ENCODE data around the gene LRATD1. TPM values are rescaled to one million over a fixed set of nuclear protein-coding genes. Genes with fewer than 3 reads are reported as not detected.

LRATD1 gene
- not detected for total RNA-seq

- Mint-ChIP-seq H3K4me1 (no peaks in the 10 kb centered on the region), H3K36me3 (ENCODE audit: low read depth) (peaks cover 5% of the 10 kb centered on the region), H3K9me3 (peaks cover 4% of the 10 kb centered on the region), H3K27me3 (peaks cover 57% of the 10 kb centered on the region), H3K4me3 (no peak within 1 kb of the TSS), H3K27ac (no peak within 1 kb of the TSS)
- CTCF ChIA-PET, result no interaction called here
- POLR2A ChIA-PET, result no interaction called here
- no peak for DNase-seq
Measured at GRCh38 chr2:14632133-14632936, at the start of gene LRATD1. LRATD1 (plus strand) TSS chr2:14632717; CDS start chr2:14633980, 1,263 bp downstream.

- no peak overlapping the region for H3K4me3 Mint-ChIP-seq
- H3K9me3 Mint-ChIP-seq, result no peaks in the 10 kb centered on the region
- H3K4me1 Mint-ChIP-seq, result no peaks in the 10 kb centered on the region
- H3K36me3 Mint-ChIP-seq (ENCODE audit: low read depth), result no peaks in the 10 kb centered on the region
- no peak overlapping the region for H3K27ac Mint-ChIP-seq
- no peaks in the 10 kb centered on the region for H3K27me3 Mint-ChIP-seq
- POLR2A ChIA-PET, result no interaction called here
- DNase-seq, result no peak
- CTCF ChIA-PET, result no interaction called here
Measured at GRCh38 chr2:14583059-14583458, 49.5 kb upstream of the LRATD1 start.

DNA sequence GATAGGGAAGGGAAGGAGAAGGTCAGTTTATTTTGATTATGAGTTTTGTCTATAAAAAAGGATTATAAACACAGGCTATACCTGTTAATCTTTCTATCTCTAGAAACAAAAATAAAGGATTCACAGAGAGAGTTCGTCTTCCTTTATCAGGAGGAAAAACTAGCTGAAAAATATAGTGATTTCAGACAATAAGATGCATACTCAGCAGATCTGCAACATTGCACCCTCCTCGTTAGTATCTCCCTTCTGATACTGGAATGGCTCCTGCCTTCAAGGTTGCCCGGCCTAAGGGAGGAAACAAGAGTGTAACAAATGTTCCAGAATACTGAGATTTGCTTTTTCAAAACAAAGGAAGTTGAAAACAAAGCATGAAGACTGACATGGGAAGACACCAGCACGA, 48.7 kb upstream of the LRATD1 start:
- no peaks in the 10 kb centered on the region for H3K9me3 Mint-ChIP-seq

DNA sequence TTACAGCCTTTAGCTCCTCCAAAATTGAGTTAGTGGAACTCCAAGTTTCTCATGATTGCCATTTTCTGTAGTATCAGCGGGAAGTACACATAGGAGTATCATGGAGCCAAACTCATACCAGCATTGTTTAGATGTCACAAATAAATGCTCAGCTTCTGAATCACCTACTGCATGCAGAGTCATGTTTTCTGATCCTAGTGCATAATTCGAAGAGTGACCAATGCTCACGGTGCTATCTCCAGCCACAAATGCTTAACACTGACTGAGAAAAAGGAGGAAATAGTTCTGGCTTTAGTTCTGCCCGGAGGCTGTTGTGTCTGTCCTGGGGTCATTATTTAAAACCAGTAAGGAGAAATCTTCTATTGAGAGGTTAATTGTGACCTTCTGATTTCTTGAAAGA, 45.4 kb upstream of the LRATD1 start:
- Mint-ChIP-seq H3K27ac (no peak overlapping the region), H3K4me1 (no peaks in the 10 kb centered on the region), H3K9me3 (no peaks in the 10 kb centered on the region), H3K4me3 (no peak overlapping the region), H3K27me3 (no peaks in the 10 kb centered on the region), H3K36me3 (ENCODE audit: low read depth) (no peaks in the 10 kb centered on the region)
- CTCF ChIA-PET, result no interaction called here
- no peak for DNase-seq
- POLR2A ChIA-PET, result no interaction called here

More for the DNA sequence above, 48.7 kb upstream of the LRATD1 start:
- Mint-ChIP-seq H3K36me3 (ENCODE audit: low read depth) (no peaks in the 10 kb centered on the region), H3K4me3 (no peak overlapping the region), H3K27me3 (no peaks in the 10 kb centered on the region), H3K27ac (no peak overlapping the region), H3K4me1 (no peaks in the 10 kb centered on the region)
- ChIA-PET POLR2A (no interaction called here), CTCF (no interaction called here)
- no peak for DNase-seq

GRCh38 chr2:14601156-14601770, 31.3 kb upstream of the LRATD1 start:
- no peak overlapping the region for H3K27ac Mint-ChIP-seq
- DNase-seq, result no peak
- ChIA-PET CTCF (no interaction called here), POLR2A (no interaction called here)
- no peaks in the 10 kb centered on the region for H3K4me1 Mint-ChIP-seq
- no peaks in the 10 kb centered on the region for H3K36me3 Mint-ChIP-seq (ENCODE audit: low read depth)
- no peak overlapping the region for H3K4me3 Mint-ChIP-seq
- H3K27me3 Mint-ChIP-seq, result no peaks in the 10 kb centered on the region
- no peaks in the 10 kb centered on the region for H3K9me3 Mint-ChIP-seq

GRCh38 chr2:14602309-14602708, 30.2 kb upstream of the LRATD1 start:
- Mint-ChIP-seq H3K36me3 (ENCODE audit: low read depth) (no peaks in the 10 kb centered on the region), H3K27me3 (no peaks in the 10 kb centered on the region), H3K4me1 (no peaks in the 10 kb centered on the region), H3K27ac (no peak overlapping the region), H3K4me3 (no peak overlapping the region), H3K9me3 (no peaks in the 10 kb centered on the region)
- POLR2A ChIA-PET, result no interaction called here
- CTCF ChIA-PET, result no interaction called here
- no peak for DNase-seq

GRCh38 chr2:14603676-14604075, 28.8 kb upstream of the LRATD1 start:
- H3K27me3 Mint-ChIP-seq, result no peaks in the 10 kb centered on the region
- no peak overlapping the region for H3K4me3 Mint-ChIP-seq
- H3K4me1 Mint-ChIP-seq, result no peaks in the 10 kb centered on the region
- no peak for DNase-seq
- ChIA-PET POLR2A (no interaction called here), CTCF (no interaction called here)
- H3K36me3 Mint-ChIP-seq (ENCODE audit: low read depth), result no peaks in the 10 kb centered on the region
- no peaks in the 10 kb centered on the region for H3K9me3 Mint-ChIP-seq
- H3K27ac Mint-ChIP-seq, result no peak overlapping the region

DNA sequence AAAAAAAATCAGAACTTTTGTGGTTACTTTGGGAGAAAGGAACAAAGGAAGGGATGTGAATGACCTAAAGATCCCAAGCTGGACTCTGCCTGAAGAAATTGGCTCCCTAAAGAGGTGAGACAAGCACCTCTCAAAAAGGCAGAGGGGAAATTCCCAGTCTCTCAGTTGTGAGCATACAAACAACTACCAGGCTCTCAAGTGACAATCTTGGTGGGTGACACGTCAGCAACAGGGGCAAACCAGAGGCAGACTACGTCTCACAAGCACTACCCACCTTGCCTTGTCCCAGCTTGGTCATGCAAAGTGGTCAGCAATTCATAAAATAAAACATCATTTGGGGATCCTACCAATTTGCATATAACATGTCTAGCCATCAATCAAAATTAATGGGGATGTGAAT, 24.3 kb upstream of the LRATD1 start:
- POLR2A ChIA-PET, result no interaction called here
- CTCF ChIA-PET, result no interaction called here
- H3K9me3 Mint-ChIP-seq, result no peaks in the 10 kb centered on the region
- no peak overlapping the region for H3K27ac Mint-ChIP-seq
- H3K4me3 Mint-ChIP-seq, result no peak overlapping the region
- no peaks in the 10 kb centered on the region for H3K4me1 Mint-ChIP-seq
- H3K27me3 Mint-ChIP-seq, result no peaks in the 10 kb centered on the region
- no peak for DNase-seq
- no peaks in the 10 kb centered on the region for H3K36me3 Mint-ChIP-seq (ENCODE audit: low read depth)

GRCh38 chr2:14614017-14614416, 18.5 kb upstream of the LRATD1 start:
- H3K27ac Mint-ChIP-seq, result no peak overlapping the region

DNA sequence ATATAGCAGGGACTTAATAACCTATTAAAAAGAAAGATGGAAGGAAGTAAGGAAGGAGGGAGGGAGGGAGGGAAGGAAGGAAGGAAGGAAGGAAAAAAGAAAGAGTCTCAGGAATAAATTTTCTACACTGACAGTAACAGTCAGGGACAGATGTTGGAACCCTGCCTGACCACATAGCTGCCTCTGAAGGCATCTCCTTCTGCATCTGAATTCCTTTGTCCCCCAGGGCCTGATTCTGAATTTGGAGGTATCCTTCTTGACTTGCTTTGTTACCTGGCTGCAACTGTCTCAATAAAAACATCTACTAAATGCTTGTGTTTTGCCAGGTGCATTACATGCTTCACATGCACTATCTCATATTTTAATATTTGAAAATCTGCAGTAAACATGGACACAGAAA, 17.4 kb upstream of the LRATD1 start:
- Mint-ChIP-seq H3K4me1 (no peaks in the 10 kb centered on the region), H3K27me3 (no peaks in the 10 kb centered on the region), H3K9me3 (no peaks in the 10 kb centered on the region), H3K27ac (no peak overlapping the region), H3K36me3 (ENCODE audit: low read depth) (no peaks in the 10 kb centered on the region), H3K4me3 (no peak overlapping the region)
- CTCF ChIA-PET, result no interaction called here
- no peak for DNase-seq
- POLR2A ChIA-PET, result no interaction called here

More at GRCh38 chr2:14614017-14614416, 18.5 kb upstream of the LRATD1 start:
- Mint-ChIP-seq H3K4me1 (no peaks in the 10 kb centered on the region), H3K9me3 (no peaks in the 10 kb centered on the region), H3K27me3 (no peaks in the 10 kb centered on the region), H3K36me3 (ENCODE audit: low read depth) (no peaks in the 10 kb centered on the region), H3K4me3 (no peak overlapping the region)
- CTCF ChIA-PET, result no interaction called here
- POLR2A ChIA-PET, result no interaction called here
- no peak for DNase-seq

- H3K36me3 Mint-ChIP-seq (ENCODE audit: low read depth), result no peaks in the 10 kb centered on the region
- H3K4me3 Mint-ChIP-seq, result no peak overlapping the region
- DNase-seq, result no peak
- H3K27ac Mint-ChIP-seq, result no peak overlapping the region
- ChIA-PET CTCF (no interaction called here), POLR2A (no interaction called here)
- H3K27me3 Mint-ChIP-seq, result no peaks in the 10 kb centered on the region
- no peaks in the 10 kb centered on the region for H3K4me1 Mint-ChIP-seq
- no peaks in the 10 kb centered on the region for H3K9me3 Mint-ChIP-seq
Measured at GRCh38 chr2:14615760-14616159, 16.8 kb upstream of the LRATD1 start.

- no peaks in the 10 kb centered on the region for H3K4me1 Mint-ChIP-seq
- H3K4me3 Mint-ChIP-seq, result no peak overlapping the region
- no peaks in the 10 kb centered on the region for H3K36me3 Mint-ChIP-seq (ENCODE audit: low read depth)
- ChIA-PET CTCF (no interaction called here), POLR2A (no interaction called here)
- H3K9me3 Mint-ChIP-seq, result no peaks in the 10 kb centered on the region
- no peak for DNase-seq
- no peak overlapping the region for H3K27ac Mint-ChIP-seq
- no peaks in the 10 kb centered on the region for H3K27me3 Mint-ChIP-seq
Measured at GRCh38 chr2:14616342-14616741, 16.2 kb upstream of the LRATD1 start.

DNA sequence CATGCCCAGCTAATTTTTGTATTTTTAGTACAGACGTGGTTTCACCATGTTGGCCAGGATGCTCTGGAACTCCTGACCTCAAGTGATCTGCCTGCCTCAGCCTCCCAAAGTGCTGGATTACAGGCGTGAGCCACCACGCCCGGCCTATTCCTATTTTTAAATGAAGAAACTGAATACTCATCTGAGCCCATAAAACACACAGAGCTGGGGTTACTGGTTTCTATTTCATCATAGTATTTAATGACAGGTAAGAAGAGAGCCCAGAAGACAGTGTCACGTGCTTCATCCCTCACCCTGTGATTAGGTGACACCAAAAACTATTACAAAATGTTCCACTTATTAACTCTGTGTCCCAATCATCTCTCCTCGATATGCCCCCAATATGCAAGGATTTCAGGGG, 15.6 kb upstream of the LRATD1 start:
- H3K4me1 Mint-ChIP-seq, result no peaks in the 10 kb centered on the region
- ChIA-PET POLR2A (no interaction called here), CTCF (no interaction called here)
- H3K27ac Mint-ChIP-seq, result no peak overlapping the region
- no peaks in the 10 kb centered on the region for H3K27me3 Mint-ChIP-seq
- H3K36me3 Mint-ChIP-seq (ENCODE audit: low read depth), result no peaks in the 10 kb centered on the region
- no peaks in the 10 kb centered on the region for H3K9me3 Mint-ChIP-seq
- H3K4me3 Mint-ChIP-seq, result no peak overlapping the region
- DNase-seq, result no peak

DNA sequence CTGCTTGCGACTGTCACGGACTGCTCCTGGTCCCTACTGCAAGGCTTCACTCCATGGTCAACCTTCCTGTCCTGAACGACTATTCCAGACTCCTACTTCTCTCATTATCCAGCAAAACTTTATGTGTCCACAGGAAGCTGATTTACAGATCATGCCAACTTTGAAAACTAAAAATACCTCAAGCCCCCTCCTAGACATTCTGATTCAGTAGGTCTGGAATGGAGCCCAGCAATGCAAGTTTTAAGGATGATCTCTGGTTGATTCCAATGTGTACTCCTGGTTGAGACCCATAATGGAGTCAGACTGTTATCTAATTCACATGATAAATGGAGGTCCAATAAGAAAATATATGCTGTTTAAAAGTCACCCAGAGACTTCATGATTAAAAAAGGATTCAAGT, 13.1 kb upstream of the LRATD1 start:
- Mint-ChIP-seq H3K9me3 (no peaks in the 10 kb centered on the region), H3K4me1 (no peaks in the 10 kb centered on the region), H3K4me3 (no peak overlapping the region), H3K27me3 (no peaks in the 10 kb centered on the region), H3K27ac (no peak overlapping the region), H3K36me3 (ENCODE audit: low read depth) (no peaks in the 10 kb centered on the region)
- no peak for DNase-seq
- POLR2A ChIA-PET, result no interaction called here
- CTCF ChIA-PET, result no interaction called here
